A549 (cell line): ENCODE results near the gene GULP1. TPM values are rescaled to one million over a fixed set of nuclear protein-coding genes. Genes with fewer than 3 reads are reported as not detected.

Source experiments
- ATAC-seq, 2 experiments: fragments of 200-7000 bp in 1 of 2; fragments of >200 bp in 1 of 2; cut with Nextera tagmentation in 1 of 2; cut with Tn5 transposase in 1 of 2; 3 replicates each; pipeline versions ENCODE4 v1.8.0 to v1.9.1; 2018 to 2020; ENCODE audit warnings: mild to moderate bottlenecking in 1 of 2, moderate library complexity in 1 of 2
- CTCF ChIA-PET: fragments of 300-600 bp; sonication (Branson Sonifier 250); formaldehyde crosslinking; extraction: SDS; loops from one replicate; lab custom pipeline; 2021; ENCODE audit warnings: antibody characterized with exemption, inconsistent platforms; lab: Yijun Ruan, JAX
- POLR2A ChIA-PET: fragments of 350-600 bp; formaldehyde crosslinking; extraction: SDS; loops from one replicate; lab custom pipeline; 2021; ENCODE audit warnings: antibody characterized with exemption, inconsistent platforms; lab: Yijun Ruan, JAX
- DNase-seq, 2 experiments: peaks; one replicate each; pipeline versions ENCODE4 v3.0.0 to v3.0.0-alpha.2; 2011 to 2016; ENCODE audit warnings: low read depth in 1 of 2, low spot score in 1 of 2
- FAIRE-seq: peaks from 2 replicates; lab custom pipeline; 2011; peaks lifted over from hg19 to GRCh38; lab: Jason Lieb, UNC
- H3K27ac ChIP-seq, 2 experiments: fragments of >200 bp; sonication (Bioruptor Twin); formaldehyde crosslinking; 3 replicates each; pipeline ENCODE4 v1.5.1; 2016 to 2017
- H3K4me1 ChIP-seq: fragments of >200 bp; sonication (Bioruptor Twin); formaldehyde crosslinking; 3 replicates; pipeline ENCODE4 v1.6.1; 2016
- H3K4me2 ChIP-seq: fragments of >200 bp; sonication (Bioruptor Twin); formaldehyde crosslinking; 3 replicates; pipeline ENCODE4 v1.6.1; 2016
- H3K4me3 ChIP-seq: fragments of >200 bp; sonication (Bioruptor Twin); formaldehyde crosslinking; 3 replicates; pipeline ENCODE4 v1.5.1; 2016
- H3K9me3 ChIP-seq: fragments of >200 bp; sonication (Bioruptor Twin); formaldehyde crosslinking; 3 replicates; pipeline ENCODE4 v1.6.1; 2016
- ATOH8 ChIP-seq: fragments of 250-450 bp; sonication (Bioruptor Pico); IDR thresholded peaks from 2 replicates; pipeline ENCODE4 v1.5.0; 2020; ENCODE audit warnings: low read depth, mild to moderate bottlenecking, moderate library complexity
- BCL3 ChIP-seq: fragments of >200 bp; sonication (Bioruptor Twin); formaldehyde crosslinking; IDR thresholded peaks from 3 replicates; pipeline ENCODE4 v1.6.1; 2016
- BHLHE40 ChIP-seq: IDR thresholded peaks from 2 replicates; pipeline ENCODE4 v1.6.1; 2012; ENCODE audit warnings: low read depth, low read length, inconsistent platforms
- CEBPB ChIP-seq, 2 experiments: fragments of >200 bp in 1 of 2; sonication (Bioruptor Twin) in 1 of 2; formaldehyde crosslinking in 1 of 2; IDR thresholded peaks; 2 replicates each; pipeline ENCODE4 v1.6.1; 2012 to 2016
- CTCF ChIP-seq: fragments of >200 bp; sonication (Bioruptor Twin); formaldehyde crosslinking; IDR thresholded peaks from 3 replicates; pipeline ENCODE4 v1.5.1; 2016
- E2F6 ChIP-seq: IDR thresholded peaks from 2 replicates; pipeline ENCODE4 v1.6.1; 2012; ENCODE audit warnings: low read depth, borderline replicate concordance
- EHF ChIP-seq: fragments of 250-450 bp; sonication (Bioruptor Pico); IDR thresholded peaks from 2 replicates; pipeline ENCODE4 v1.5.0; 2020; ENCODE audit warnings: mild to moderate bottlenecking
- FOSL2 ChIP-seq, 2 experiments: fragments of 450-650 bp in 1 of 2; fragments of >200 bp in 1 of 2; sonication (Bioruptor Twin) in 1 of 2; formaldehyde crosslinking; IDR thresholded peaks; 2 replicates each; pipeline versions ENCODE4 v1.5.0 to v1.6.1; 2016 to 2020; ENCODE audit warnings: mild to moderate bottlenecking in 1 of 2, moderate library complexity in 1 of 2
- HOXB13 ChIP-seq: fragments of 250-450 bp; sonication (Bioruptor Pico); IDR thresholded peaks from 2 replicates; pipeline ENCODE4 v1.5.0; 2020; ENCODE audit warnings: low read depth, mild to moderate bottlenecking, moderate library complexity
- JUN ChIP-seq, 2 experiments: fragments of >200 bp; sonication (Bioruptor Twin); formaldehyde crosslinking; IDR thresholded peaks; 2 replicates in 1 of 2; 3 replicates in 1 of 2; pipeline ENCODE4 v1.6.1; 2016 to 2017
- MYC ChIP-seq: IDR thresholded peaks from 2 replicates; pipeline ENCODE4 v1.6.1; 2012; ENCODE audit warnings: mild to moderate bottlenecking, inconsistent platforms, low read length, improper control_type of control experiment, borderline replicate concordance
- NFE2L2 ChIP-seq: fragments of 150-350 bp; conservative IDR thresholded peaks from 2 replicates; pipeline ENCODE4 v1.6.1; 2014; ENCODE audit warnings: low read length
- NR3C1 ChIP-seq: fragments of >200 bp; sonication (Bioruptor Twin); formaldehyde crosslinking; IDR thresholded peaks from 3 replicates; pipeline ENCODE4 v1.6.1; 2017
- PBX3 ChIP-seq: IDR thresholded peaks from 2 replicates; pipeline ENCODE4 v1.6.1; 2012
- REST ChIP-seq: fragments of 200-600 bp; sonication (generic); IDR thresholded peaks from 2 replicates; pipeline ENCODE4 v1.6.1; 2016; ENCODE audit warnings: antibody characterized with exemption, mild to moderate bottlenecking, moderate library complexity
- TFCP2L1 ChIP-seq: fragments of 250-450 bp; sonication (Bioruptor Pico); IDR thresholded peaks from 2 replicates; pipeline ENCODE4 v1.5.0; 2021; ENCODE audit warnings: mild to moderate bottlenecking
- ZC3H11A ChIP-seq: fragments of 450-650 bp; IDR thresholded peaks from 2 replicates; pipeline ENCODE4 v1.6.1; 2014; ENCODE audit warnings: antibody characterized with exemption, mild to moderate bottlenecking
- WGBS: methylation state at CpG from one replicate; pipeline ENCODE4 v1.1.6; 2017; ENCODE audit errors: missing lambda C conversion rate; 5-methylcytosine and 5-hydroxymethylcytosine counted together
- polyA plus RNA-seq, 4 experiments: library from polyadenylated mRNA; depleted of rRNA in 3 of 4; stranded (reverse); fragments of >200 nt; fragmentation: RNase III in 1 of 4; extraction: RNeasy Plus Mini Kit Qiagen cat#74134 plus additional on column Dnase treatment in 1 of 4; gene quantifications; 2 replicates in 3 of 4; 3 replicates in 1 of 4; pipeline ENCODE4 v1.2.3, GENCODE V29; 2011 to 2017

The GULP1 gene
- polyA plus RNA-seq, 2 of the 4 experiments (the other 2 are of a cell fraction) = 30.7 to 89.2 TPM

GRCh38 chr2:188307850-188308283 lies 16.2 kb downstream of the GULP1 start (continued):
- no peak for TF ChIP-seq BCL3
- TF ChIP-seq ATOH8 (CRISPR knock-in tag) = no peak
- TF ChIP-seq BHLHE40 = no peak
- TF ChIP-seq EHF (CRISPR knock-in tag) = no peak
- no peak for TF ChIP-seq E2F6
- TF ChIP-seq JUN (IDR thresholded peaks at IDR 0.05) = no peak
- no peak for TF ChIP-seq MYC

- Histone ChIP-seq H3K27ac (no peak overlapping the region), H3K4me2 (no peak overlapping the region), H3K4me3 (no peak overlapping the region), H3K9me3 (peaks cover 5% of the 10 kb centered on the region; the same call in 1 of the 3 replicates), H3K4me1 (peaks cover 8% of the 10 kb centered on the region; the same call in 2 of the 3 replicates)
- TF ChIP-seq FOSL2 (IDR thresholded peaks at IDR 0.05) (no peak), FOSL2 (CRISPR knock-in tag; IDR thresholded peaks at IDR 0.05) (no peak), ZC3H11A (no peak), NR3C1 (no peak), CEBPB (IDR thresholded peaks at IDR 0.05) (no peak), CTCF (no peak), PBX3 (no peak), HOXB13 (CRISPR knock-in tag) (no peak), NFE2L2 (no peak), BHLHE40 (no peak), TFCP2L1 (CRISPR knock-in tag) (no peak), MYC (no peak), REST (no peak)
- 46% methylated on average over 2 of the region's 2 CpGs for WGBS
- no peak for FAIRE-seq
- ChIA-PET CTCF (no interaction called here), POLR2A (interaction anchor here (1.0 kb wide), 1 partner anchor 16 kb away, joined by 4 read pairs; the partner anchor contains the start of gene GULP1)
- DNase-seq = no peak
- ATAC-seq = no peak
Observed at GRCh38 chr2:188308483-188308882, 16.8 kb downstream of the GULP1 start.
